GM21786 (cell line): Measurements from ENCODE around the gene KLF11.
A peak's percentile ranks its signal among the peaks of the same experiment; 100 is the strongest.

Experiments used
- ATAC-seq: cut with Tn5 transposase; IDR thresholded peaks from one replicate; pipeline ENCODE4 v1.9.1; 2021; ENCODE audit not compliant: unreplicated experiment

The KLF11 gene

DNA sequence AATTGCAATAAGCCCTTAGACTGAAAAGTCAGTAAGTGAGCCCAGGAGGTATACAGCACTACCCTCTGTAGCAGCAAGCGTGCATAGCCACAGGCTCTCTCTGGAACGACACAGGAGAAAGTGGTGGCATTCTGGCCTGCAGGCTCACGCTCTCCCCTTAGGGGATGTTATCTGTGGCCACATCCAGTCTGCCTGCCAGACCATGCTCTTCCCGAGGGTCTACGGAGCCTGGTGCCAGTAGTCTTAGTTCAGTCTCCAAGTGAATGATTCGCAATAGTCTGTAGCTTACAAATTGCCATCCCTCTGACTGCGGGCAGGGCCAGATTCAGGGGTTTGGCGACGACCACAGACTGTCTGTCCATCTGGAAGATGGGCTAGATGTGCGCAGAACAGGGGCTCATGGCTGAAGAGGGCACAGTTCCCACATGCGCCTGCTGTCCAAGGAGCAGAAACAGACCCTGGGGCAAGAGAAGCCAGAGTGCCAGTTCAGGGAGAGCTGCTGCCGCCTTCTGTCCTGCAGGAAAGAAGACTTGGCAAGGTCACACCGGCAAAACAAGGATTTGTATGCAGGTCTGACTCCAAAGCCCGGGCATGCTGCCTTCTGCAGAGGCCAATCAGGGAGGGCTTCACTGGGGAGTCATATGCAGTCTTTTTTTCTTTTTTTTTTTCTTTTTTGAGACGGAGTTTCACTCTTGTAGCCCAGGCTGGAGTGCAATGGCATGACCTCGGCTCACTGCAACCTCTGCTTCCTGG is 3.5 kb upstream of the KLF11 start:
- no peak for ATAC-seq

GRCh38 chr2:10041711-10042110 is 1.6 kb upstream of the KLF11 start:
- no peak for ATAC-seq

GRCh38 chr2:10042301-10043161 is 819 bp upstream of the KLF11 start:
- no peak for ATAC-seq

DNA sequence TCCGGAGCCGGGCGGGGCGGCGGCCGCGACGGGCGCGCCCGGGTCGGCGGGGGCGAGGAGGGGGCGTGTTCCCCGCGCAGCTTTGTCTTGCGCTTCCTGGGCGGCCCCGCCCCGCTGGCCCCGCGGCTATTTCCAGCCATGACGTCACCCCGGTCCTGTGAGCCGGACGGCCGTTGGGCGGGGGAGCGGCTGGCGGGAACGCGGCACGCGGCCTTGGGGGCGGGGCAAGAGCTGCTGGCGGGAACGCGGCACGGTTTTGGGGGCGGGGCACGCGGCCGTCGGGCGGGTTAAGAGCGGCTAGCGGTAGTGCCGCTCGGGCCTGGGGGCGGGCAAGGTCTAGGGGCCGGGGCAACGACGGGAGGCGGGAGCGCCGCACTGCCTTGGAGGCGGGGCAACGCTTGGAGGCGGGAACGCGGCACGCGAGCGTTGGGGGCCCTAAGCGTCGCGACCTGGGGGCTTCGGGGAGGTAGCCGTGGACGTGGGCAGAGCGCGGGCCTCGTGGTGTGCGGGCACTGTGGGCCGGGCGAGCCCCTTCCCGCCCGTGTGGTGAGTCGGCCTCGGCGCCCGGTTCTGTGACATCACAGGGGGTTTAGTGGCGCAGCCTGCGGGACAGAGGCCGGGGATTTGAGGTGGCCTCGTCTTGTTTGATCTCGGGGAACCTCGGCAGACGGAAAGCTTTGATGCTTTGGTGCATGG is 704 bp downstream of the KLF11 start:
- ATAC-seq: no peak

DNA sequence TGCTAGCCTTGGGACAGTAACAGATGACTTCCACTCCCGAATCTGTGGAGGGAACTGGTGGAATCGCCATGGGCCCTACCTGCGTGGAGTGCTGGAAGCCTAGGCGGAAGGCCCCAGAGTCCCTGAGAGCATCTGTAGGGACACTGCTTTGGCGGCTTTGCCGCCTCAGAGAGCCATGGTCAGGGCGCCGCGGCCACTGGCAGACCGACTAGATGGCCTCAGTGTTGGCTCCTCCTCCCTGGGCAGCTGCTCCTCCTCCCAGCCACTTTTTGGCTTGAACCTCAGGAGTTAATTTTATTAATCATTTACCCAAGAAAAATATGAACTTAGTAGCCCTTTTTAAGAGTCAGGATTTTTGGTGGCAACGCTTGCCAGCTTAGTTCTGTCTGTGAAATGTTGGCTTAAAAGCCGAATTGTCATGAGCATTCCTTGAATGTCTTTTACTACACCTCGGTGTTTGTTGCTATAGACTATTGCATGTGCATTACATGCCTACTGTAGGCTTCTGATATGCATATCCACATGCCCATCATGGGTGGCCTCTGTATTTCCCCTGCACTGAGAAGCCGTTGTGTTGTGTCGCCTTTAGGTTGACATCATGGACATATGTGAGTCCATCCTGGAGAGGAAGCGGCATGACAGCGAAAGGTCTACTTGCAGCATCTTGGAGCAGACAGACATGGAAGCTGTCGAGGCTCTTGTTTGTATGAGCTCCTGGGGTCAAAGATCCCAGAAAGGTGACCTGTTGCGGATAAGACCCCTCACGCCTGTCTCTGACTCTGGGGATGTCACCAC is 2.4 kb downstream of the KLF11 start:
- no peak for ATAC-seq

DNA sequence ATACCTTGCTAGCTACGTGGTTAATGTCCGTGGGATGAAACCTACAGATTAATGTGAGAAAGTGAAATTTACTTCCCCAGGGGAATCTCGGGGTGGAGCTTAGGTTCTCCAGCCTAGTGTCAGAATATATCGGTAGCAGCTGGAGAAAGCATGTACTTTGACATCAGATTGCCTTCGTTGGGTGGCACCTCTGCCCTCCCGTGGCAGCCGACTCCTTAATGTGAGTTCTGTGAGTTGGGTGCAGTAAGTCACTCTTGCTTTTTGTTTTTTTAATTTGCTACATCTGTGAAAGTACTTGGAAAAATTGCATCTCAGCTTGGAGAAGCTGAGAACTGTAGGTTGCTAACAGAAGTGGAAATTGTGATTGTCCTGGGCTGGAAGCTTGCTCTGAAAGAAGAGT is 3.6 kb downstream of the KLF11 start:
- ATAC-seq: no peak

GRCh38 chr2:10047616-10048500 is 4.5 kb downstream of the KLF11 start:
- ATAC-seq: no peak

DNA sequence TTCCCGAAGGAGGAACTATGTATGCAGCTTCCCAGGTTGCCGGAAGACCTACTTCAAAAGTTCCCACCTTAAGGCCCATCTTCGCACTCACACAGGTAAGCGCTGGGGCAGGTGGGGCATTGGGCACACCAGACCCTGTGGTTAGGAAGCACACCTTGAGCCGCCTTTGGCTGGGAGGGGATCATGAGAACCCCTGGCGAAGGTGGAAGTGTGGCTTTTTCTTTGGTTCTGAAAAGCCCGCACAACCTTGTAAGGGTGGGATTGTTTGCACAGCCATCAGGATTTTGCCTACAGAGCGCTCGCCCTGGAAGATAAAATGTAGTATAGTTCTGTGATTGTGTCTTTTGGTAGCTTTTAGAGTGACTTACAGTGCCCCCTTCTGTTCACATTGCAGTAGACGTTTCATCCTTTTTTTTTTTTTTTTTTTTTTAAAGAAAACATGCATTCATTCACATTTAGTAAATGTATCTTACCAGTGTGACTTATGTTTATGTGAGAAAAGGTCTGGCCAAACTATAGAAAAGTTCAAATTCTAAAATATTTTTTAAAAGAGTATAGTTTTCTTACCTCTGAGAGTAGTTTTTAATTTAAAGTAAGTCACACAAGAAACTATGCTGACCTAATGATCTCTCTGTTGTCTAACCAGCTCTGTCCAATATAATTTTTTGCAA is 5.3 kb downstream of the KLF11 start:
- ATAC-seq: peak; percentile 42

DNA sequence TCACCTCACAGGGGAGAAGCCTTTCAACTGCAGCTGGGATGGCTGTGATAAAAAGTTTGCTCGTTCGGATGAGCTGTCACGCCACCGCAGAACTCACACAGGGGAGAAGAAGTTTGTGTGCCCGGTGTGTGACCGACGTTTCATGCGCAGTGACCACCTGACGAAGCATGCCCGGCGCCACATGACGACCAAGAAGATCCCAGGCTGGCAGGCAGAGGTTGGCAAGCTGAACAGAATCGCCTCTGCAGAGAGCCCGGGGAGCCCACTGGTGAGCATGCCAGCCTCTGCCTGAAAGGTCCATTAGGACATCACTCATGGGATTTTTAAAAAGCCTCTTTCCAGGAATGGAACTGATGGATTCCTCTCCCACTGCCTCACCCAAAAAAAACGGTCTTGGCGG is 8.9 kb downstream of the KLF11 start:
- ATAC-seq: no peak

- no peak for ATAC-seq
These were observed 10.0 kb downstream of the KLF11 start for GRCh38 chr2:10053351-10053750.

DNA sequence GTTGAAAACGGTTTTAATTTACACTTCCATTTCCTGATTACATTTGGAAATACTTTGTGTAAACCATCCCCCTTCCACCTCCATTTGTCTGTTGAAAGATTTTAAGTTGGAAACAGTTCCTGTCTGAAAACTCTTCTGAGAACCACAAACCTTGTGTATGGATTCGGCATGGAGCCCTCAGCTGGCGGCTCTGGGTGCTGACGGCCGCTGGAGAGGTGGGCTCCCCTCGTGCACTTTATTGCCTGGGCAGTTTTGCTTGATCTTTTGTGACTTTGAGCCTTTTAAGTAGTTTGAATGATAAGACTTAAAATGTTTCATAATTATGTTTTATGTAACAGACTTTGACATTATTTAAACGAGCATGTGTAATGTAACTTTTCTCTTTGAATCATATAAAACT is 11.1 kb downstream of the KLF11 start:
- no peak for ATAC-seq

DNA sequence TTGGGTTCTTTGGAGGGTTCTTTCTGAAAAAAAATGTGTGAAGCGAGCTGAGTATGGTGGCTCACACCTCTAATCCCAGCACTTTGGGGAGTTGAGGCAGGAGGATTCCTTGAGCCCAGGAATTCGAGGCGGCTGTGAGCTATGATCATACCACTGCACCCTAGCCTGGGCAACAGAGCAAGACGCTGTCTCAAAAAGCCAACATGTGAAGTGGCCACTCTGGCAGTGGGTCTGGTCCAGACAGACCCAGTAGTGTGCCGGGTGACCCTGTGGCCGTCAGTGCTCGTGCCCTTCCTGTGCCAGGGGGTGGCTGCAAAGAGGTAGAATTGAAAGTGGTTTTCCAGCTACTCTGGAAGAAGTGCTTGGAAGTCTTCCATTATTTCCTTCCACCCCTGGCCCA is 11.6 kb downstream of the KLF11 start:
- ATAC-seq: no peak

DNA sequence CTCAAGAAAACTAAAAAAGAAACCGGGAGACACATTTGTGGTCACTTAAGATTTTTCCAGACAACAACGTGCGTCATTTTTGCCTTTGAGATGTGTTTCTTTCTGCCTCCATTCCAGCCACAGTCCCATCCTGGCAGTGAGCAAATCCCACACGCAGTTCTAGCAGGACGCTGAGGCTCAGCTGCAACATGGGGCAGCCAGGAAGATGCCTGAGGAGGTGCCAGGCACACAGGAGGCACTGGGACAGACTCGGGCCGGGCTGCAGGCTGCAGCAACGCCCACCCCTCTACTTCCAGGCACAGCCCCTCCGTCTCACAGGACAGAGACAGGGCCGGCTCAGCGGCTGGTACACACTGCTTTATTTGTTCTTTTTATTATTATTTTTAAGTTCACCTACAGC is 13.1 kb downstream of the KLF11 start:
- ATAC-seq: no peak

- no peak for ATAC-seq
These were observed 14.1 kb downstream of the KLF11 start for GRCh38 chr2:10057231-10058107.

GRCh38 chr2:10058251-10059015 is 15.1 kb downstream of the KLF11 start:
- ATAC-seq: no peak

DNA sequence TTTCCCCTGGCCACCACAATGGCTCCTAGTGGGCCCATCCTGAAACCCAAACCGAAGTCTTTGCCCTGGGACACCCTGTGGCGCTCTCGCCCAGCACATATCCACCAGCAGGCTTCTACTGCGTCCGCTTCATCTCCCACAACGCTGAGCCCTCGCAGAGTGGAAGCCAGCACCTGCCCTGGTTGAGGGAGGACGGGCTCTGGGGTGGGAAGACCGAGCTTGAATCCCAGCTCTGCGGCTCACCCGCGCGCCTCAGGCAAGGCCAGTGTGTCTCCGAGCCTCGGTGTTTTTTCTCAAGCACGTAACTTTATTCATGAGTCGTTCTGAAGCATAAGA is 15.6 kb downstream of the KLF11 start:
- no peak for ATAC-seq

- no peak for ATAC-seq
These were observed 16.4 kb downstream of the KLF11 start for GRCh38 chr2:10059552-10060335.
